ENCODE results near the gene NYAP2.

NYAP2 gene

GRCh38 chr2:225472161-225472560 lies 72.7 kb downstream of the NYAP2 start:
- no peak for TF ChIP-seq CTCF (IDR thresholded peaks at IDR 0.05; ENCODE audit: extremely low read depth, missing control alignments)
- no peak for DNase-seq (ENCODE audit: low spot score)

GRCh38 chr2:225479386-225479785 lies 79.9 kb downstream of the NYAP2 start:
- no peak for TF ChIP-seq CTCF (IDR thresholded peaks at IDR 0.05; ENCODE audit: extremely low read depth, missing control alignments)
- DNase-seq (ENCODE audit: low spot score): no peak

- TF ChIP-seq CTCF (IDR thresholded peaks at IDR 0.05; ENCODE audit: extremely low read depth, missing control alignments): no peak
- DNase-seq (ENCODE audit: low spot score): no peak
Measured at GRCh38 chr2:225484751-225485150, 85.2 kb downstream of the NYAP2 start.

- no peak for DNase-seq (ENCODE audit: low spot score)
- no peak for TF ChIP-seq CTCF (IDR thresholded peaks at IDR 0.05; ENCODE audit: extremely low read depth, missing control alignments)
Measured at GRCh38 chr2:225486236-225486635, 86.7 kb downstream of the NYAP2 start.

- TF ChIP-seq CTCF (IDR thresholded peaks at IDR 0.05; ENCODE audit: extremely low read depth, missing control alignments): no peak
- no peak for DNase-seq (ENCODE audit: low spot score)
Measured at GRCh38 chr2:225487878-225488416, 88.4 kb downstream of the NYAP2 start.

- TF ChIP-seq CTCF (IDR thresholded peaks at IDR 0.05; ENCODE audit: extremely low read depth, missing control alignments): no peak
- DNase-seq (ENCODE audit: low spot score): no peak
Measured at GRCh38 chr2:225488743-225489142, 89.2 kb downstream of the NYAP2 start.

- TF ChIP-seq CTCF (IDR thresholded peaks at IDR 0.05; ENCODE audit: extremely low read depth, missing control alignments): no peak
Measured at GRCh38 chr2:225493420-225494099, 94.0 kb downstream of the NYAP2 start.

More at GRCh38 chr2:225493420-225494099, 94.0 kb downstream of the NYAP2 start:
- no peak for DNase-seq (ENCODE audit: low spot score)

Data from GM20000 (cell line).